Measurements from ENCODE around the gene RARB.

Gene RARB

GRCh38 chr3:25619382-25619781 is 191.3 kb downstream of the RARB start:
- no peak for DNase-seq

GRCh38 chr3:25620493-25620892 is 192.4 kb downstream of the RARB start:
- DNase-seq, result no peak

GRCh38 chr3:25621087-25621486 is 193.0 kb downstream of the RARB start:
- no peak for DNase-seq

- no peak for DNase-seq
These were observed 203.9 kb downstream of the RARB start for GRCh38 chr3:25631989-25632388.

- DNase-seq, result no peak
These were observed 205.9 kb downstream of the RARB start for GRCh38 chr3:25633919-25634318.

- DNase-seq, result no peak
These were observed 207.0 kb downstream of the RARB start for GRCh38 chr3:25635038-25635437.
